BLaER1 treated with 17β-estradiol and CSF1 and Interleukin-3, amounts not matched to agents 10 nM and 100 nM (cell line): ENCODE data around the gene LZTFL1.
A peak's percentile ranks its signal among the peaks of the same experiment; 100 is the strongest.

ENCODE experiments used
- H3K27ac ChIP-seq, 11 experiments: shearing (Covaris generic); formaldehyde crosslinking; 2 replicates each; pipeline ENCODE4 v1.8.1; 2022
- H3K27me3 ChIP-seq, 11 experiments: shearing (Covaris generic); formaldehyde crosslinking; 2 replicates each; pipeline ENCODE4 v1.8.1; 2022
- H3K36me3 ChIP-seq, 11 experiments: shearing (Covaris generic); formaldehyde crosslinking; 2 replicates each; pipeline ENCODE4 v1.8.1; 2022
- H3K4me1 ChIP-seq, 10 experiments: shearing (Covaris generic); formaldehyde crosslinking; 2 replicates each; pipeline ENCODE4 v1.8.1; 2022
- H3K4me2 ChIP-seq, 11 experiments: shearing (Covaris generic); formaldehyde crosslinking; 2 replicates each; pipeline ENCODE4 v1.8.1; 2022
- H3K4me3 ChIP-seq, 10 experiments: shearing (Covaris generic); formaldehyde crosslinking; 2 replicates each; pipeline ENCODE4 v1.8.1; 2022
- H3K9ac ChIP-seq, 11 experiments: shearing (Covaris generic); formaldehyde crosslinking; 2 replicates each; pipeline ENCODE4 v1.8.1; 2022
- H3K9me3 ChIP-seq, 11 experiments: shearing (Covaris generic); formaldehyde crosslinking; replicated peaks in 1 of 11; 2 replicates each; pipeline ENCODE4 v1.8.1; 2022
- H4K20me1 ChIP-seq, 11 experiments: shearing (Covaris generic); formaldehyde crosslinking; 2 replicates each; pipeline ENCODE4 v1.8.1; 2022
- Cebpa-rat ChIP-seq, 11 experiments: shearing (Covaris generic); IDR thresholded peaks; 2 replicates each; pipeline ENCODE4 v1.8.1; 2022

Gene LZTFL1

DNA sequence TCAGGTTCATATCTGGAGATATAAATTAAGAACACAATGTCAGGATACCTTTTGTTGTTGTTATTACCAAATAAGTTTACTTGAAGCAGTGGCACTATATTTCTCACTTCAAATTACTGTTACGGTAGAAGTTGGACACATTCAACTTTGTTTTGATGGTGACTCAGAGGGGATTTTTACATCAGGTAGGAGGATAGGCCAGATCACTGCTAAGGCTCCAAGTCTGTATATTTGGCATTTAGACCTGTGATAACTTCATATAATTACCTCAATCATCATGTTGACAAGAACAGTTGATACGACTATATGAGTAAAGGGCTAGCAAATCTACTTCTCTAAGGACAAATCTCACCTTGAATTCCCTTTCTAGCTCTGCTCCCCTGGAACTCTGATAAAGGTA is 15.6 kb downstream of the LZTFL1 start:
- no peak overlapping the region for H3K9ac ChIP-seq
- no peaks in the 10 kb centered on the region for H3K4me1 ChIP-seq
- peaks cover 21 to 98% (median 71%) of the 10 kb centered on the region in 11 experiments; a peak in 21 of 22 replicates for H3K36me3 ChIP-seq
- no peaks in the 10 kb centered on the region for H3K27me3 ChIP-seq
- H4K20me1 ChIP-seq = no peaks in the 10 kb centered on the region
- no peak overlapping the region for H3K4me2 ChIP-seq
- H3K27ac ChIP-seq = no peak overlapping the region
- no peaks in the 10 kb centered on the region for H3K9me3 ChIP-seq
- no peak overlapping the region for H3K4me3 ChIP-seq
- TF ChIP-seq Cebpa-rat (IDR thresholded peaks at IDR 0.05) = no peak

DNA sequence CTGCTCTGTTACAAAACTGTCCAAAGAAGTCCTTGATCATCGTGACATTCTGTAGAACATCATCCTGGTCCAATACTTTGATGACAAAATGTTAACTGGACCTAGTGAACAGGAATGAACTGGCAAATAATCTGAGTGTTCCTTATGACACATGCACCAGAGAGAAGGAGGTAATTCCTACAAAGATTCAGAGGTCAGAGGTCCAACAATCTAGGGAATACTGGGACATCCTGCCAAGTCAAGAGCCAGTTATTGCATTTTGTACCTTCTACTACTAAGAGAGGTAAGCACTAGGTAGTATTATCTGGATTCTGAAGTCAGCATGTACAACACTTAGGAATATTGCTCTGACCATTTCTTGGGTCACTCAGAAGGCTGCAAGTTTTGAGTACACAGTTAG is 20.8 kb downstream of the LZTFL1 start:
- H3K9me3 ChIP-seq = peaks cover 11 to 28% (median 16%) of the 10 kb centered on the region in 11 experiments; a peak in 20 of 22 replicates
- H3K4me3 ChIP-seq = no peak overlapping the region
- TF ChIP-seq Cebpa-rat (IDR thresholded peaks at IDR 0.05) = no peak
- no peaks in the 10 kb centered on the region for H4K20me1 ChIP-seq
- no peak overlapping the region for H3K27ac ChIP-seq
- H3K4me2 ChIP-seq = no peak overlapping the region
- no peaks in the 10 kb centered on the region for H3K27me3 ChIP-seq
- H3K36me3 ChIP-seq = peaks cover 0 to 67% (median 32%) of the 10 kb centered on the region in 11 experiments; a peak in 20 of 22 replicates
- no peak overlapping the region for H3K9ac ChIP-seq
- peaks cover 0 to 11% (median 5%) of the 10 kb centered on the region in 10 experiments; a peak in 7 of 20 replicates for H3K4me1 ChIP-seq

DNA sequence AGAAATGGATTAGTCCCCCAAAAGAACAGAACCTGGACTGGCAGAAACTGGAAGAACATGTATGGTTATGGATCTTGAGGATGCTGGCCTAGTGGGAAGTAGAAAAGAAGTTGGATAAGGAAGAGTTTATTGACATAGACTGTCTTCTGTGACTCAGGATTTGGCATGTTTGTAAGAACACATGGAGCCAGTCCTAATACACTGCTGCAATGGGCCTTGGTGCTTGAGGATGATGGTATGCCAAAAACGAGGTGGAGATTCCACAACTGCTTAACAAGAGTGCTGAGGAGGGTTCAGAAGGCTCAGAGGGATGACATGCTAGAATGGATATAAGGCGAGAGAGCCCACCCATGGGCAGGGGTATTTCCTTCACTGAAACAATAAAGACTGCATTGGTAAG is 22.4 kb downstream of the LZTFL1 start:
- Histone ChIP-seq H3K27me3 (no peaks in the 10 kb centered on the region), H3K9me3 (peaks cover 15 to 31% (median 20%) of the 10 kb centered on the region in 11 experiments; a peak in 20 of 22 replicates), H4K20me1 (no peaks in the 10 kb centered on the region), H3K4me1 (peaks cover 0 to 11% (median 5%) of the 10 kb centered on the region in 10 experiments; a peak in 7 of 20 replicates), H3K4me2 (no peak overlapping the region), H3K27ac (no peak overlapping the region), H3K36me3 (peaks cover 0 to 52% (median 22%) of the 10 kb centered on the region in 11 experiments; a peak in 18 of 22 replicates), H3K4me3 (no peak overlapping the region), H3K9ac (no peak overlapping the region)
- no peak for TF ChIP-seq Cebpa-rat (IDR thresholded peaks at IDR 0.05)

DNA sequence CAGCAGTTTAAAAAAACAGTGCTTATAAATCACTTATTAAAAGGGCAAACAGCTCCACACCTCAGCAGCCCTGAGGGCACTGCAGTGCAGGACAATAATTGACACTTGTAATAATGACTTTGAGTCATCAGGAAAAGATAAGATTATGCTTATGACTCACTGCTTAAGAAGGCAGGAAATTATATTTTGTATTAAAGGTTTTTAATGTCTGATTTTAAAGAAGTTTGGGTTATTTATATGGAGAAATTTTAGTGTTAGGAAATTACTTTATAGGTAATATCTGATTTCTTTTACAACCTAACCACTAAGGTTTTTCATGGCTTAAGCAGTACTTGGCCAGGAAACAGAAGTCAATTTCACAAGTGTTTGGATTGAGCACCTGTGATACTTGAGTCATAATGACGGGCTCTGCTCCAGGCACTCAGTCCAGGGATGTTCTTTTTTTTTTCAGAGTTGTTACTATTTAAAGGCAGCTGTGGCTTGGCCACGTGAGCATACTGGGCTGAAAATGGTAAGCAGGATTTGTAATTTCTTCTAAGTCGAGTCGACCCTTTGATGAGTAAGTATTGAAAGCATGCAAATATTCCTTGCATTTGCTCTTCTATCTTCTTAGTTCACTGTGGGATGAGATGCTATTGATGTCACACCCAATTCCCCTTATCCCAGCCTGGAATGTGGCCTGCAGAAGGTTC is 23.9 kb downstream of the LZTFL1 start:
- H3K4me2 ChIP-seq = peak overlapping the region in 6 of 11 experiments; percentile 8 to 41 (median 11); a peak in 5 of 22 replicates
- TF ChIP-seq Cebpa-rat (IDR thresholded peaks at IDR 0.05) = no peak
- H3K4me3 ChIP-seq = no peak overlapping the region
- H3K4me1 ChIP-seq = peaks cover 0 to 11% (median 5%) of the 10 kb centered on the region in 10 experiments; a peak in 7 of 20 replicates
- H3K27ac ChIP-seq = no peak overlapping the region
- no peak overlapping the region for H3K9ac ChIP-seq
- H3K9me3 ChIP-seq = peaks cover 15 to 31% (median 20%) of the 10 kb centered on the region in 11 experiments; a peak in 20 of 22 replicates
- H3K36me3 ChIP-seq = peaks cover 0 to 42% (median 16%) of the 10 kb centered on the region in 11 experiments; a peak in 17 of 22 replicates
- no peaks in the 10 kb centered on the region for H4K20me1 ChIP-seq
- no peaks in the 10 kb centered on the region for H3K27me3 ChIP-seq

DNA sequence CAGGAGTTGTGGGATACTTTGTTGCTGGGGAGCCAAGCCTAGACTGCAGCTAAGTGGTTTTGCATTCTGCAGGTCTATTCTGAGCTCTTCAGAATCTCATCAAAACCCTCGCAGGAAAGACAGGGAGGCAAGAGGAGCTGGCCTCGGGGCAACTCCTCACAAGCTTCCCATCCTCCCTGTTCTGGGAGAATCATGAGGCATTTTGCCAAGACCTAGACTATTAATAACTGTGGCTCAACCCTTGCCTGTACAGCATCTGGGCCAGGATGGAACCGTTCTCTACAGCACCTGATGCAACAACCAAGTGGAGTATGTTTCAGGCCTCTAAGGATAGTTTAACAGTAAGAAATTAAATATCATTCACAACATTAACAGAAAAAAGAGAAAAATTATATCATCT is 25.4 kb downstream of the LZTFL1 start:
- H3K27me3 ChIP-seq = no peaks in the 10 kb centered on the region
- no peak overlapping the region for H3K27ac ChIP-seq
- no peaks in the 10 kb centered on the region for H4K20me1 ChIP-seq
- H3K4me2 ChIP-seq = no peak overlapping the region
- H3K4me3 ChIP-seq = no peak overlapping the region
- peaks cover 0 to 11% (median 5%) of the 10 kb centered on the region in 10 experiments; a peak in 7 of 20 replicates for H3K4me1 ChIP-seq
- no peak for TF ChIP-seq Cebpa-rat (IDR thresholded peaks at IDR 0.05)
- no peak overlapping the region for H3K9ac ChIP-seq
- peaks cover 15 to 31% (median 20%) of the 10 kb centered on the region in 11 experiments; a peak in 20 of 22 replicates for H3K9me3 ChIP-seq
- H3K36me3 ChIP-seq = peaks cover 0 to 28% (median 7%) of the 10 kb centered on the region in 11 experiments; a peak in 7 of 22 replicates

DNA sequence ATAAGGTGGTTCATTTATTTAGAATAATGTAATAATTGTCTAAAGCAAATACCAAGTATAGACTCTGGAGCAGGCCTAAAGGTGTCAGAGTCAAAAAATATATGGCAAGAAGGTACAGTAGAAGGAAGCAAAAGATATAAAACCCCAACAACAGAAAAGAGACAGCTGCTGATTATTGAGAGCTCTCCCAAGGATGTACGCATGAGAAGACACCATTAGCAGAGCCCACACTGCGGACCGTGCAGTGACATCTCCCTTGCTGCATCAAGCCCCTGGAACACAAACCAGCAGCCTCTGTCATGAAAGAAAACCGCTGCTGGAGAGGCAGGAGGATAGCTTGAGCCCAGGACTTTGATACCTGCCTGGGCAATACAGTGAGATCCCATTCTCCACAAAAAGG is 27.6 kb downstream of the LZTFL1 start:
- H4K20me1 ChIP-seq = no peaks in the 10 kb centered on the region

DNA sequence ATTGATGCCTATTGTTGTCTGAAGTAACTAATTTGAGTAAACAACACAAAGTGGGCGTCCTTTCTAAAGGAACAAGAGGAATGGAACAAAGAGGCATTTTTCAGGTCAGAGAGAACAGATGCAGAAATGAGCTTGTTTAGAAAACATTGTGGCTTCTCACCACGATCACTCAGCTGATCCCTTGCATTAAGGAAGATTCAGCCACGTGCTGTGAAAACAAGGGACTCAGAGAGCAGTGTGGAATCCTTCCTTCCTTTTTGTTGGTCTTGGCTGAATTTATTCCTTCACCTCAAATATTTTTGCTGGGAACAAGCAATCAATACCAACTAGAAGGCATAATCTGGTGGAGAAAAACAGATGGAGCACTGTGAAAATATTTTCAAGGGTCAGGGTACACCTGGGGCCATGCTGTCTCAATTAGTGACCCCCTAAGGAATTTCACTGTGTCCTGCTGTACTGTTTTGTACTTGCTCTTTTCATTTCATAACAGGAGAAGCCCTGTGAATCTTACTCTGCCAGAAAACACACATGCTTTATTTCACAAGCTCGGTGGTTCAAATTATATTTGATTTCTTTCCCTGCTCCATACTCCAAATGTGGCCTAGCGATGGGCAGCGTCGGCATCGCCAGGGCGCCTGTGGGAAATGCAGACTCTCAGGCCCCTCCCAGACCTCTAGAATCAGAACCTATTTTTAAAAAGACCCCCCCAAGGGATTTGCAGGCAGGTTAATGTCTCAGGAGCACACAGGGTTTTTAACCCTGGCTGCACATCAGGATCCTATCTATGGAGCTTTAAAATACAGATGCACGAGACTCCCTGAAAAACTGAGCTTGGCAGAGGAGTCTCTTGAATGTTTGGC is 34.0 kb downstream of the LZTFL1 start:
- Histone ChIP-seq H3K4me3 (no peak overlapping the region), H3K4me2 (peak overlapping the region in 2 of 11 experiments; percentile 18 to 20; a peak in 2 of 22 replicates), H4K20me1 (no peaks in the 10 kb centered on the region), H3K27me3 (no peaks in the 10 kb centered on the region), H3K36me3 (no peaks in the 10 kb centered on the region), H3K9ac (no peak overlapping the region), H3K4me1 (peaks cover 0 to 12% (median 7%) of the 10 kb centered on the region in 10 experiments; a peak in 6 of 20 replicates), H3K27ac (no peak overlapping the region), H3K9me3 (peaks cover 0 to 8% (median 0%) of the 10 kb centered on the region in 11 experiments; a peak in 1 of 22 replicates)
- TF ChIP-seq Cebpa-rat (IDR thresholded peaks at IDR 0.05) = no peak

More for the DNA sequence above, 27.6 kb downstream of the LZTFL1 start:
- Histone ChIP-seq H3K4me1 (peaks cover 0 to 11% (median 5%) of the 10 kb centered on the region in 10 experiments; a peak in 7 of 20 replicates), H3K9ac (no peak overlapping the region), H3K27ac (no peak overlapping the region), H3K9me3 (peaks cover 12 to 31% (median 20%) of the 10 kb centered on the region in 11 experiments; a peak in 20 of 22 replicates), H3K4me2 (no peak overlapping the region), H3K27me3 (no peaks in the 10 kb centered on the region), H3K4me3 (no peak overlapping the region), H3K36me3 (peaks cover 0 to 16% (median 0%) of the 10 kb centered on the region in 11 experiments; a peak in 5 of 22 replicates)
- TF ChIP-seq Cebpa-rat (IDR thresholded peaks at IDR 0.05) = no peak

DNA sequence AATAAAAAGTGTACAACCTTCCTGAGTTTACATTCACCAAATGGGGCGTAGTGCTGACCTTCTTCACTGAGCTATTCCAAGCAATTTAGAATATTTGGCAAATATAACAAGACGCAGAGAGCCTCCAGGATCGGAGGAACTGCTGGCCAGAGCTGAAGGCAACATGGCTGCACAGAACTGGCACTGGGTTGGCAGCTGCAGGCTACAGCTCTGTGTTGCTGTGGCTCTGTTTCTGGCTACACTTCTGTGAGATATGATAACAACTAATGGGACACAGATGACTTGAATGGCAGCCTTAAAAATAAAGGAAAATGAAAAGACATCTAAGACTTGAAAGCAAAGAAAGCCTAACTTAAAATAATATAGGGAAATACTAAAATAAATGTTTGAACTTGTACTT is 34.8 kb downstream of the LZTFL1 start:
- Histone ChIP-seq H3K9me3 (peaks cover 0 to 8% (median 0%) of the 10 kb centered on the region in 11 experiments; a peak in 1 of 22 replicates), H3K36me3 (no peaks in the 10 kb centered on the region), H3K4me2 (peak overlapping the region in 1 of 11 experiments; percentile 18; a peak in 1 of 22 replicates), H3K4me3 (no peak overlapping the region), H4K20me1 (no peaks in the 10 kb centered on the region), H3K9ac (no peak overlapping the region), H3K27me3 (no peaks in the 10 kb centered on the region), H3K4me1 (peaks cover 0 to 14% (median 9%) of the 10 kb centered on the region in 10 experiments; a peak in 8 of 20 replicates), H3K27ac (no peak overlapping the region)
- no peak for TF ChIP-seq Cebpa-rat (IDR thresholded peaks at IDR 0.05)

DNA sequence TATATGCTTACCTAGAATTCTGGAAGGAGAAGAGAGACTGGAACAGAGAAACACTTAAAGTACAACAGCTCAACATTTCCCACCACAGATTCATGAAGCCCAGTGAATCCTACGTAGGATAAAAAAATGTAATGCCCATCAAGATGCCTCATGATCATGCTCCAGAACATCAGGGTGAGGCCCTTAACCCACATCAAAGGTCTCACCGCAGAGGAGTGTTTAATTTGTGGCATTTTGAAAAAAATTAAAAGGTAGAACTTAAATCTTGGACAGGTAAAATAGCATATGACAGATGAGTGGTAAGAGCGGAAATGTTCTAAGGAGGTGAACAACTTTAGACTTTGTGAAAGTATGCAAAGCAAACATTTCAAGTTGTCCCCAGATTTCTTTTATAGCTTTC is 35.8 kb downstream of the LZTFL1 start:
- no peak overlapping the region for H3K27ac ChIP-seq
- no peak overlapping the region for H3K4me3 ChIP-seq
- no peaks in the 10 kb centered on the region for H3K36me3 ChIP-seq
- H3K9ac ChIP-seq = no peak overlapping the region
- no peak for TF ChIP-seq Cebpa-rat (IDR thresholded peaks at IDR 0.05)
- H4K20me1 ChIP-seq = no peaks in the 10 kb centered on the region
- H3K4me2 ChIP-seq = no peak overlapping the region
- peaks cover 0 to 8% (median 0%) of the 10 kb centered on the region in 11 experiments; a peak in 1 of 22 replicates for H3K9me3 ChIP-seq
- H3K4me1 ChIP-seq = peaks cover 0 to 17% (median 11%) of the 10 kb centered on the region in 10 experiments; a peak in 8 of 20 replicates
- no peaks in the 10 kb centered on the region for H3K27me3 ChIP-seq
